D721Med (cell line): Measurements from ENCODE around the gene NKD1.
"Not testable (repeated sequence)": the region's sequence is repeated elsewhere in the genome, so short reads cannot be mapped to it uniquely, and the experiment has no call there.

Experiments
- DNase-seq: peaks from one replicate; pipeline ENCODE4 v3.0.0; 2011; ENCODE audit warnings: low spot score; ENCODE audit not compliant: insufficient read length
- FAIRE-seq: peaks from 2 replicates; lab custom pipeline; 2011; peaks lifted over from hg19 to GRCh38; lab: Jason Lieb, UNC
- CTCF ChIP-seq: IDR thresholded peaks from 2 replicates; pipeline ENCODE4 v1.5.1; 2012; ENCODE audit warnings: mild to moderate bottlenecking, control low read depth; ENCODE audit not compliant: insufficient read depth; ENCODE audit errors: missing control alignments

The NKD1 gene

GRCh38 chr16:50572700-50573099, 24.5 kb downstream of the NKD1 start:
- DNase-seq, result no peak
- FAIRE-seq, result no peak
- TF ChIP-seq CTCF, result no peak

DNA sequence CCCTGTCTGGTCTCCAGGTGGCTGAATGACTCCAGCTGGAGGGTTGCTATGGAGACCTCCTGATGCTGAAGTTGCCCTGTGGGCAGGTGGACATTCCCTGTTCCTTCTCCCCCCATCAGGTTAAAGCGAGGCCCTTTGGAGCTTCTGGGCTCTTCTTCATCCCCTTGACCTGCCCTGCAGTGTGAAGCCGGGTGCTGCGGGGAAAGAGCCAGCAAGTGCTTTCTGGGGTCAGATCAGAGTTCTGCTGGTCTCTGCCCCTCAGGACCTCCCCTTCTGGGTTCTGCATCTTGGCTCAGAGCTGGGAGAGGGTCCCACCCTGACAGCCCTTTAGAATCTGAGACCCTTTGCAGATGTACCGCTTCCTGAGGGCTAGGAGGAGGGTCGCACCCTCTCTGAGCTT, 25.1 kb downstream of the NKD1 start:
- TF ChIP-seq CTCF, result no peak
- no peak for FAIRE-seq
- DNase-seq, result no peak

DNA sequence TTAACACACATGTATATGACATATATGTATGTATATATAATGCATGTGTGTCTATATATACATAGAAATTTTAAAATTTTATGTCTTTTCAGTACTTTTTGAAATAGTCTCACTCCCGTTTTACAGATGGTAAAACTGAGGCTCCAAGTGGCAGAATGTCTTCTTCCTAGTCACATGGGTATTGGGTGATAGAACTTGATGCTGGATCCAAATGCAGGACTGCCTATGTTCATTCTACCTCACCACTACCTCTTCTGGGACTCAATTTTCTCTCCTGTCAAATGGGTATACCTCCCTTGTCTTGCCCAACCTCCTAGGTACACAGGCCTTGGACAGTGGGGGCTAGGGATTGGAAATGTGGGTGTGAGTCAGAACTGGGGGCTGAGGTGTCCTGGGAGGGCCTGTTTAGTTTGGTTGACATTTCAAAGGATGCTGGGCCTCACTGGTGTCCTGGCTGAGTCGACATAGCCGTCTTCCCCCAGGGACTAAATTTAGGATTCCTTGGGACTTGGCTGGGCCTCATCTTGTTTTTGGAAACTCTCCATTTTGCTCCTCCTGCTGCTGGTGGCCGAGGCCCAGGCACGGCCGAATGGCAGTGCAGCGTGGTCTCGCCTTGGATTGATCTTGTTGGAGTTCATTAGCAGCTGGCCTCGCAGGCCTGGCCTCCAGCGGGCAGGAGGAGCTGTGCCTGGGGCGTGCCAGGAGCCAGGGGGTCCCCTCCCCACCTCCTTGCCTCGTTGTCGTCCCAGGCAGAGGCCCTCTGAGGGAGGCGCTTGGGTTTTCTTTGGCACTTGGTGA, 25.9 kb downstream of the NKD1 start:
- DNase-seq, result no peak
- TF ChIP-seq CTCF, result no peak
- FAIRE-seq, result no peak

DNA sequence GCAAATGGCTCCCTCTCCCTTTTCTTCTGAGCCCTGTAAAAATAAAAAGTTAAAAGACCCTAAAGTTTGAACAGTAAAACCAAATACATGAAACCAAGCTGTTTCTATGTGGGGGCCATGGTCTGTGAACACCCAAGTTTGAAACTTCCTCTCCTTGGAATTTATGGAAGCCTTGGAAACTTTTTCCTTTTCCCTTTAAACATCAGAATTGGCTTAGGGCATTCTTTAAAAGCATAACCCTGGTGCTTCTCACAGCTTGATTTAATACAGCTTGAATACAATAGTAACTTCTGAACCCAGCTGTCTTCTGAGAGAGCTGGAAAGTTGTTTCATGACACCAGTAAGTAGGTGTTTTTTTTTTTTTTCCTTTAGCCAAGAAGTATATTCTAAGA, 26.5 kb downstream of the NKD1 start:
- no peak for DNase-seq
- no peak for FAIRE-seq
- no peak for TF ChIP-seq CTCF

DNA sequence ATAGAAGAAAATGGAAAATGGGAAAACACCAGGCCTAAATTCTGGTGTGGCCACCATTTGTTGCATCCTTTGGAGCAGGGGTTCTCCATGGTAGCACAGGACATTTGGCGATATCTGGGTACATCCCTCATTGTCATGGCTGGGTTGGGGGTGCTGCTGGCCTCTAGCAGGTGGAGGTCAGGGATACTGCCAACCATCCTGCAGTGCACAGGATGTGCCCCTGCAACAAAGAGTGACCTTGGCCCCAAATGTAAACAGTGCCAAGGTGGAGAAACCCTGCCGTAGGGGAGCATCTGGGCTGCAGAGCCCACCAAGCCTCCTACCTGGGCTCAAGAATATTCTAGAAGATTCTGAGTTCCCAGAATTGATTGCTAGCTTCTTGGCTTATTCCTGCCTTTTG, 27.5 kb downstream of the NKD1 start:
- FAIRE-seq, result no peak
- TF ChIP-seq CTCF, result no peak
- DNase-seq, result no peak

GRCh38 chr16:50576403-50577113, 28.4 kb downstream of the NKD1 start:
- no peak for DNase-seq
- no peak for TF ChIP-seq CTCF
- no peak for FAIRE-seq

- TF ChIP-seq CTCF, result no peak
- FAIRE-seq, result no peak
Measured at GRCh38 chr16:50578137-50578536, 29.9 kb downstream of the NKD1 start.

GRCh38 chr16:50579373-50579772, 31.2 kb downstream of the NKD1 start:
- not testable (repeated sequence) for FAIRE-seq, DNase-seq

More at GRCh38 chr16:50578137-50578536, 29.9 kb downstream of the NKD1 start:
- no peak for DNase-seq
